H1 (cell line): Measurements from ENCODE around the gene GALNT2. TPM values are rescaled to one million over a fixed set of nuclear protein-coding genes. Genes with fewer than 3 reads are reported as not detected.

Source experiments
- CTCF ChIA-PET: fragments of 300-600 bp; sonication (Branson Sonifier 250); formaldehyde crosslinking; loops from one replicate; lab custom pipeline; 2021; ENCODE audit not compliant: partially characterized antibody; lab: Charles Lee
- POLR2A ChIA-PET: fragments of 300-600 bp; sonication (Branson Sonifier 250); formaldehyde crosslinking; loops from one replicate; lab custom pipeline; 2021; ENCODE audit warnings: inconsistent platforms; ENCODE audit not compliant: partially characterized antibody; lab: Charles Lee
- DNase-seq, 2 experiments: peaks; one replicate each; pipeline versions ENCODE4 v3.0.0 to v3.0.0-alpha.2; 2010 to 2022; ENCODE audit warnings: low spot score in 2 of 2, low read depth in 1 of 2, mixed read lengths in 1 of 2
- FAIRE-seq: peaks from 2 replicates; lab custom pipeline; 2011; peaks lifted over from hg19 to GRCh38; lab: Jason Lieb, UNC
- H2AFZ ChIP-seq: 2 replicates; pipeline ENCODE4 v1.8.1; 2012; ENCODE audit warnings: low read length, inconsistent platforms
- H2AK5ac ChIP-seq: 2 replicates; pipeline ENCODE4 v1.6.1; 2013; ENCODE audit warnings: low read depth, low read length
- H2BK120ac ChIP-seq: replicated peaks from 2 replicates; pipeline ENCODE3; 2013; ENCODE audit warnings: low read depth, low read length, inconsistent platforms
- H2BK12ac ChIP-seq: 2 replicates; pipeline ENCODE4 v1.6.1; 2013; ENCODE audit warnings: low read depth, low read length
- H2BK15ac ChIP-seq: 2 replicates; pipeline ENCODE4 v1.6.1; 2013; ENCODE audit warnings: low read length
- H2BK20ac ChIP-seq: 2 replicates; pipeline ENCODE4 v1.6.1; 2013; ENCODE audit warnings: low read length
- H2BK5ac ChIP-seq: 2 replicates; pipeline ENCODE4 v1.6.1; 2013; ENCODE audit warnings: low read depth, low read length
- H3K14ac ChIP-seq: 2 replicates; pipeline ENCODE4 v1.6.1; 2013; ENCODE audit warnings: inconsistent platforms; ENCODE audit not compliant: insufficient read length
- H3K18ac ChIP-seq: 2 replicates; pipeline ENCODE4 v1.6.1; 2013; ENCODE audit warnings: low read length; ENCODE audit errors: extremely low read depth
- H3K23ac ChIP-seq: 2 replicates; pipeline ENCODE4 v1.6.1; 2013; ENCODE audit warnings: inconsistent platforms; ENCODE audit not compliant: insufficient read length
- H3K23me2 ChIP-seq: 2 replicates; pipeline ENCODE4 v1.6.1; 2013; ENCODE audit warnings: low read depth, low read length
- H3K27ac ChIP-seq: 2 replicates; pipeline ENCODE4 v1.6.1; 2011; ENCODE audit warnings: low read depth, low read length, inconsistent platforms
- H3K27me3 ChIP-seq, 4 experiments: replicated peaks in 1 of 4; 1 replicate in 1 of 4; 2 replicates in 3 of 4; pipeline versions ENCODE4 v1.6.1 to v1.8.1; 2011 to 2013; ENCODE audit warnings: low read length in 3 of 4, mild to moderate bottlenecking in 3 of 4, inconsistent platforms in 2 of 4, mixed read lengths in 2 of 4, moderate library complexity in 1 of 4; ENCODE audit not compliant: control insufficient read depth in 3 of 4, insufficient read depth in 3 of 4; ENCODE audit errors: extremely low read depth in 1 of 4
- H3K36me3 ChIP-seq, 4 experiments: 2 replicates each; pipeline versions ENCODE4 v1.6.1 to v1.8.1; 2011 to 2013; ENCODE audit warnings: mild to moderate bottlenecking in 4 of 4, low read length in 3 of 4, moderate library complexity in 2 of 4, control low read depth in 1 of 4, inconsistent platforms in 1 of 4; ENCODE audit not compliant: insufficient read depth in 4 of 4, control insufficient read depth in 2 of 4
- H3K4ac ChIP-seq: replicated peaks from 2 replicates; pipeline ENCODE3; 2013; ENCODE audit warnings: low read length, low read depth, mixed read lengths, inconsistent platforms; ENCODE audit not compliant: insufficient read length
- H3K4me1 ChIP-seq, 4 experiments: replicated peaks in 1 of 4; 1 replicate in 1 of 4; 2 replicates in 3 of 4; pipeline versions ENCODE4 v1.6.1 to v1.8.1; 2011 to 2013; ENCODE audit warnings: low read length in 3 of 4, inconsistent platforms in 2 of 4, mixed read lengths in 1 of 4; ENCODE audit not compliant: insufficient read depth in 4 of 4, control insufficient read depth in 3 of 4
- H3K4me2 ChIP-seq, 2 experiments: 2 replicates each; pipeline versions ENCODE4 v1.6.1 to v1.8.1; 2011 to 2013; ENCODE audit warnings: low read depth in 2 of 2, low read length in 2 of 2, control low read depth in 1 of 2, inconsistent platforms in 1 of 2, mild to moderate bottlenecking in 1 of 2; ENCODE audit not compliant: insufficient read depth in 1 of 2
- H3K4me3 ChIP-seq, 4 experiments: fragments of 200-600, 300-600 bp in 1 of 4; sonication (generic), shearing (Covaris generic), sonication (Bioruptor Twin) in 1 of 4; 2 replicates each; pipeline versions ENCODE4 v1.5.1 to v1.8.1; 2011 to 2016; ENCODE audit warnings: low read length in 4 of 4, low read depth in 3 of 4, control low read depth in 2 of 4, inconsistent platforms in 2 of 4, mild to moderate bottlenecking in 2 of 4, mixed read lengths in 1 of 4, moderate library complexity in 1 of 4; ENCODE audit not compliant: insufficient read depth in 2 of 4; ENCODE audit errors: extremely low read depth in 1 of 4
- H3K56ac ChIP-seq: replicated peaks from 2 replicates; pipeline ENCODE3; 2013; ENCODE audit warnings: low read depth, mild to moderate bottlenecking, mixed read lengths, low read length, inconsistent platforms; ENCODE audit not compliant: insufficient read length
- H3K79me1 ChIP-seq: 2 replicates; pipeline ENCODE4 v1.6.1; 2013; ENCODE audit warnings: low read depth, low read length, control low read depth
- H3K79me2 ChIP-seq, 2 experiments: 2 replicates each; pipeline versions ENCODE4 v1.6.1 to v1.8.1; 2012 to 2013; ENCODE audit warnings: low read length in 2 of 2, mild to moderate bottlenecking in 2 of 2, inconsistent platforms in 1 of 2; ENCODE audit not compliant: insufficient read depth in 2 of 2, control insufficient read depth in 1 of 2
- H3K9ac ChIP-seq, 4 experiments: replicated peaks in 1 of 4; 1 replicate in 1 of 4; 2 replicates in 3 of 4; pipeline versions ENCODE4 v1.6.1 to v1.8.1; 2011 to 2013; ENCODE audit warnings: low read depth in 3 of 4, low read length in 3 of 4, control low read depth in 2 of 4, mild to moderate bottlenecking in 2 of 4, moderate library complexity in 2 of 4, inconsistent platforms in 1 of 4; ENCODE audit errors: extremely low read depth in 1 of 4
- H3K9me3 ChIP-seq, 2 experiments: 2 replicates each; pipeline versions ENCODE4 v1.6.1 to v1.8.1; 2012 to 2013; ENCODE audit warnings: mild to moderate bottlenecking in 2 of 2, moderate library complexity in 2 of 2, control low read depth in 1 of 2, inconsistent platforms in 1 of 2, low read depth in 1 of 2, low read length in 1 of 2, mixed read lengths in 1 of 2; ENCODE audit not compliant: insufficient read depth in 2 of 2
- H4K20me1 ChIP-seq, 2 experiments: replicated peaks in 1 of 2; 2 replicates each; pipeline versions ENCODE3 to v1.8.1; 2011 to 2013; ENCODE audit warnings: inconsistent platforms in 2 of 2, low read length in 2 of 2, mild to moderate bottlenecking in 1 of 2; ENCODE audit not compliant: insufficient read depth in 2 of 2, control insufficient read depth in 1 of 2
- H4K5ac ChIP-seq: 2 replicates; pipeline ENCODE4 v1.6.1; 2013; ENCODE audit warnings: low read length, low read depth, mixed read lengths, inconsistent platforms; ENCODE audit not compliant: insufficient read length
- H4K8ac ChIP-seq: 2 replicates; pipeline ENCODE4 v1.8.0; 2013; ENCODE audit warnings: mild to moderate bottlenecking, moderate library complexity, low read length, inconsistent platforms; ENCODE audit not compliant: insufficient read depth; ENCODE audit errors: extremely low read depth
- H4K91ac ChIP-seq: replicated peaks from 2 replicates; pipeline ENCODE3; 2013; ENCODE audit warnings: low read length, mixed read lengths, inconsistent platforms; ENCODE audit not compliant: insufficient read length
- HDAC2 ChIP-seq, 2 experiments: fragments of 300-600 bp in 1 of 2; sonication (generic) in 1 of 2; IDR thresholded peaks; 2 replicates each; pipeline ENCODE4 v1.6.1; 2011 to 2012; ENCODE audit warnings: low read depth in 2 of 2, low read length in 2 of 2, mild to moderate bottlenecking in 2 of 2, moderate library complexity in 2 of 2, borderline replicate concordance in 1 of 2, inconsistent platforms in 1 of 2
- NANOG ChIP-seq: IDR thresholded peaks from 2 replicates; pipeline ENCODE4 v1.6.1; 2011; ENCODE audit warnings: low read length, low read depth, mild to moderate bottlenecking, inconsistent platforms; ENCODE audit not compliant: insufficient read depth, poor library complexity, severe bottlenecking
- SIN3A ChIP-seq, 2 experiments: IDR thresholded peaks in 1 of 2; conservative IDR thresholded peaks in 1 of 2; 2 replicates each; pipeline ENCODE4 v1.6.1; 2011 to 2012; ENCODE audit warnings: low read length in 2 of 2, improper control_type of control experiment in 1 of 2, low read depth in 1 of 2, mild to moderate bottlenecking in 1 of 2
- WGBS, 2 experiments: shearing (Covaris generic) in 1 of 2; methylation state at CpG; one replicate each; pipeline versions ENCODE4 v1.1.6 to v1.1.7; 2013 to 2015; ENCODE audit warnings: low lambda C conversion rate in 2 of 2, mixed read lengths in 2 of 2, inconsistent platforms in 1 of 2, low coverage in 1 of 2, missing lambda C conversion rate in 1 of 2; ENCODE audit not compliant: insufficient replicate concordance in 2 of 2, insufficient coverage in 1 of 2, insufficient read length in 1 of 2; ENCODE audit errors: extremely low coverage in 1 of 2, missing lambda C conversion rate in 1 of 2; 5-methylcytosine and 5-hydroxymethylcytosine counted together
- polyA plus RNA-seq, 7 experiments: library from polyadenylated mRNA; depleted of rRNA in 3 of 7; stranded (reverse) in 5 of 7; unstranded in 2 of 7; fragments of >200 nt in 5 of 7; fragments of 200-250 nt in 2 of 7; gene quantifications; 1 replicate in 5 of 7; 2 replicates in 1 of 7; 4 replicates in 1 of 7; pipeline versions ENCODE4 v1.2.1 to v1.2.3, GENCODE V29; 2011 to 2013; ENCODE audit warnings: missing spikeins in 2 of 7, mixed read lengths in 2 of 7
- total RNA-seq: library from RNA; stranded (reverse); fragmentation: NEBNext Ultra II Directional; extraction: Animal tissue kit (Norgen Biotek cat#: 25700); gene quantifications from 2 replicates; pipeline ENCODE4 v1.2.1, GENCODE V29; 2021

The GALNT2 gene
- total and polyA plus RNA-seq, 2 of the 8 experiments (the other 6 are each of a cell fraction or from before 2014, with no cell fraction given), result 34.5 to 75.3 TPM

DNA sequence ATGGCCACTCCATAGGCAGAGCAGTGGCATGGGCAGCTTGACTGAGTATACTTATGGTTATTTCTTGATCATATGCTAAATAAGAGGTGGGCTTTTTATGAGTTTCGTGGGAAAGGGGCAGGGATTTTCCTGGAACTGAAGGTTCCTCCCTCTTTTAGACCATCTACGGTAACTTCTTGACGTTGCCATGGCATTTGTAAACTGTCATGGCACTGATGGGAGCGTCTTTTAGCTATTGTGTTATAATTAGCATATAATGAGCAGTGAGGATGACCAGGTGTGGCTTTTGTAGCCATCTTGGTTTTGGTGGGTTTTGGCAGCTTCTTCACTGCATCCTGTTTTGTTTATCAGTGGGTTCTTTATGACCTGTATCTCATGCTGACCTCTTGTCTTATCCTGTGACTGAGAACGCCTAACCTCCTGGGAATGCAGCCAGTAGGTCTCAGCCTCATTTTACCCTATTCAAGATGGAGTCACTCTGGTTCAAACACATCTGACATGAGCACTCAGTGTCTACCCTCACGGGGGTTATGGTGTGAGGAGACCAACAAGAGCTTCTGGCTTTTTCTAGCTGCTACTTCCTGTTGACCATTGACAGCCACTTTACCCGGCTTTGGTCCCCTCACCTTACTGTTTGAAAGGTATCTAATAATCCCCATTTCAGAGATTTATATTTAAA is 71.7 kb downstream of the GALNT2 start:
- CTCF ChIA-PET, result interaction anchor here (1.2 to 4.7 kb wide), 3 partner anchors 17 to 28 kb away, joined by 3 to 35 read pairs (median 8); no protein-coding TSS in a partner anchor
- Histone ChIP-seq H2BK15ac (no peak overlapping the region), H3K56ac (no peak overlapping the region), H3K18ac (no peak overlapping the region), H4K20me1 (peaks cover 1 to 14% of the 10 kb centered on the region in 2 experiments), H3K27ac (no peak overlapping the region), H3K23ac (no peak overlapping the region), H2AK5ac (no peak overlapping the region), H3K14ac (no peak overlapping the region), H3K4me3 (no peak overlapping the region), H3K79me2 (peaks cover 0 to 67% of the 10 kb centered on the region in 2 experiments; a peak in 2 of 4 replicates), H2BK5ac (no peak overlapping the region), H2BK20ac (no peak overlapping the region), H2BK120ac (no peak overlapping the region), H4K5ac (no peak overlapping the region), H3K4me2 (no peak overlapping the region), H2BK12ac (no peak overlapping the region), H3K9me3 (no peaks in the 10 kb centered on the region), H4K8ac (no peak overlapping the region), H4K91ac (no peak overlapping the region), H3K4ac (no peak overlapping the region), H3K36me3 (no peaks in the 10 kb centered on the region), H3K27me3 (no peaks in the 10 kb centered on the region), H3K23me2 (0 out of 2 replicates have a peak, but pooled peaks cover 2% of the 10 kb centered on the region), H2AFZ (no peak overlapping the region), H3K9ac (no peak overlapping the region), H3K79me1 (peaks cover 12% of the 10 kb centered on the region), H3K4me1 (peaks cover 0 to 15% (median 10%) of the 10 kb centered on the region in 4 experiments; a peak in 4 of 7 replicates)
- POLR2A ChIA-PET, result interaction anchor here (0.6 to 0.8 kb wide), 2 partner anchors 22 to 29 kb away, joined by 3 read pairs; no protein-coding TSS in a partner anchor
- no peak for TF ChIP-seq NANOG
- no peak for TF ChIP-seq SIN3A (conservative IDR thresholded peaks at IDR 0.05 in 1 of 2, IDR thresholded peaks at IDR 0.05 in 1 of 2; ENCODE audit: low read depth in 1 of 2, low read length in 2 of 2)
- TF ChIP-seq HDAC2 (IDR thresholded peaks at IDR 0.05; ENCODE audit: borderline replicate concordance in 1 of 2, low read depth in 2 of 2, low read length in 2 of 2), result no peak
- 94% methylated on average over 7 of the region's 7 CpGs; no CpG with 5 or more reads in 1 of the 2 experiments for WGBS, 2 experiments
- no peak for DNase-seq
- no peak for FAIRE-seq
